ENCODE measurements around the gene ZNF22.
"Not testable (repeated sequence)": the region's sequence is repeated elsewhere in the genome, so short reads cannot be mapped to it uniquely, and the experiment has no call there.

Gene ZNF22

GRCh38 chr10:45006276-45007030 lies 5.7 kb downstream of the ZNF22 start:
- Mint-ChIP-seq H3K27me3 (no peaks in the 10 kb centered on the region), H3K9me3 (no peaks in the 10 kb centered on the region), H3K4me1 (ENCODE audit: low read depth in 2 of 2) (peaks cover 11 to 19% of the 10 kb centered on the region in 2 donors), H3K36me3 (ENCODE audit: insufficient read depth) (peaks cover 27% of the 10 kb centered on the region), H3K4me3 (no peak overlapping the region), H3K27ac (peak overlapping the region in 1 of 2 donors; percentile 81)
- DNase-seq (no peak), ATAC-seq (replicated peaks) (no peak)

GRCh38 chr10:45008524-45009161 lies 7.9 kb downstream of the ZNF22 start:
- H3K9me3 Mint-ChIP-seq: no peaks in the 10 kb centered on the region
- H3K4me1 Mint-ChIP-seq (ENCODE audit: low read depth in 2 of 2): peaks cover 3 to 6% of the 10 kb centered on the region in 2 donors
- peaks cover 18% of the 10 kb centered on the region for H3K36me3 Mint-ChIP-seq (ENCODE audit: insufficient read depth)
- H3K27me3 Mint-ChIP-seq: peaks cover 7% of the 10 kb centered on the region in 2 donors
- H3K4me3 Mint-ChIP-seq: no peak overlapping the region
- ATAC-seq (replicated peaks) (peak; percentile 80), DNase-seq (peak; percentile 29 to 40 (median 37))
- H3K27ac Mint-ChIP-seq: no peak overlapping the region

DNA sequence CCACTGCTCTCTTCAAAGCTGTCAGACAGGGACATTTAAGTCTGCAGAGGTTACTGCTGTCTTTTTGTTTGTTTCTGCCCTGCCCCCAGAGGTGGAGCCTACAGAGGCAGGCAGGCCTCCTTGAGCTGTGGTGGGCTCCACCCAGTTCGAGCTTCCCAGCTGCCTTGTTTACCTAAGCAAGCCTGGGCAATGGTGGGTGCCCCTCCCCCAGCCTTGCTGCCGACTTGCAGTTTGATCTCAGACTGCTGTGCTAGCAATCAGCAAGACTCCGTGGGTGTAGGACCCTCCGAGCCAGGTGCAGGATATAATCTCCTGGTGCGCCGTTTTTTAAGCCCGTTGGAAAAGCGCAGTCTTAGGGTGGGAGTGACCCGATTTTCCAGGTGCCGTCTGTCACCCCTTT lies 13.8 kb downstream of the ZNF22 start:
- ATAC-seq (replicated peaks); H3K9me3 Mint-ChIP-seq; H3K4me3 Mint-ChIP-seq; DNase-seq; H3K36me3 Mint-ChIP-seq (ENCODE audit: insufficient read depth); H3K27me3 Mint-ChIP-seq; H3K27ac Mint-ChIP-seq; H3K4me1 Mint-ChIP-seq (ENCODE audit: low read depth in 2 of 2): not testable (repeated sequence)

DNA sequence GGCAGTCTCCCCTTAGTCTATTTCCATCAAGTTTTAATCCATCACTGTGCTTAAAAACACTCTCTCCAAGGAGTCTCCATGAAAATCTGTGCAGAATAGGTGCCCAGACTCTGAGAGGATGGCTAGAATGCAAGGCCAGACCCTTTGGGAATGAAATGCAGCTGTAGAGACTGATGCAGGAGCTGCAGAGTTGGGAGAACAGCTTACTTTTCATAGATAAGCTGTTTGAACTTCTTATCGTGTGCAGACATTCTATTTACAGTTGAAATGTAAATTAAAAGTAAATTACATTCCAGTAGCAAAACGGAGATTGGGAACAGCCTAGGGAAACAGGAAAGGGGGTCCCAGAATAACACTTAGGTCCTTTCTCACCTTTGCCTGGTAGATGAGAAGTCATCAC lies 14.9 kb downstream of the ZNF22 start:
- no peak for DNase-seq
- Mint-ChIP-seq H3K9me3 (no peaks in the 10 kb centered on the region), H3K36me3 (ENCODE audit: insufficient read depth) (no peaks in the 10 kb centered on the region), H3K27ac (no peak overlapping the region), H3K27me3 (peaks cover 7% of the 10 kb centered on the region in 2 donors), H3K4me3 (no peak overlapping the region), H3K4me1 (ENCODE audit: low read depth in 2 of 2) (no peaks in the 10 kb centered on the region)
- no peak for ATAC-seq (replicated peaks)

DNA sequence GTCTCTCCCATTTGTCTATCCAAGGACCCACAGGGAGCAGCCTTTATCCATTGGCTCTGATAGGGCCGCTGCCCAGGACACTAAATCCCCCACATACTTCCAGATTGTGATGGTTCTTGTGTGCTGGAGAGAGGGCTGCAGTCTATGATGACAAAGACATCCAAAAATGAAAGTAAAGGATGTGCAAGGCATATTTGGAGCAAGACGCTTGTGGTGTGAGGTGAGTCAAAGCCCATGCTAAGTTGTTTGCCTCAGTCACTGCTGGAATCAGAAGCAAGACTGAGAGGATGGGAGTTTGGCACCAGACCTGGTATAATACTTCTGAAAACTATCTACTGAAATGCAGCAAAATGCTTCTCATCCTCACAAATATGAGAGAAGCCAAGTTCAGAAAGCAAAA lies 22.7 kb downstream of the ZNF22 start:
- no peak for ATAC-seq (replicated peaks)

GRCh38 chr10:45034301-45034700 lies 33.6 kb downstream of the ZNF22 start:
- ATAC-seq (replicated peaks) (no peak), DNase-seq (no peak)
- H3K27ac Mint-ChIP-seq: no peak overlapping the region
- no peaks in the 10 kb centered on the region for H3K36me3 Mint-ChIP-seq (ENCODE audit: insufficient read depth)
- peaks cover 9 to 18% of the 10 kb centered on the region in 2 donors for H3K27me3 Mint-ChIP-seq
- no peak overlapping the region for H3K4me3 Mint-ChIP-seq
- peaks cover 4 to 12% of the 10 kb centered on the region in 2 donors for H3K9me3 Mint-ChIP-seq
- H3K4me1 Mint-ChIP-seq (ENCODE audit: low read depth in 2 of 2): no peaks in the 10 kb centered on the region

More for the DNA sequence above, 22.7 kb downstream of the ZNF22 start:
- no peak for DNase-seq
- Mint-ChIP-seq H3K9me3 (peaks cover 4 to 14% of the 10 kb centered on the region in 2 donors), H3K36me3 (ENCODE audit: insufficient read depth) (no peaks in the 10 kb centered on the region), H3K4me1 (ENCODE audit: low read depth in 2 of 2) (peaks cover 0 to 2% of the 10 kb centered on the region in 2 donors), H3K27ac (no peak overlapping the region), H3K4me3 (no peak overlapping the region), H3K27me3 (peaks cover 0 to 10% of the 10 kb centered on the region in 2 donors)

DNA sequence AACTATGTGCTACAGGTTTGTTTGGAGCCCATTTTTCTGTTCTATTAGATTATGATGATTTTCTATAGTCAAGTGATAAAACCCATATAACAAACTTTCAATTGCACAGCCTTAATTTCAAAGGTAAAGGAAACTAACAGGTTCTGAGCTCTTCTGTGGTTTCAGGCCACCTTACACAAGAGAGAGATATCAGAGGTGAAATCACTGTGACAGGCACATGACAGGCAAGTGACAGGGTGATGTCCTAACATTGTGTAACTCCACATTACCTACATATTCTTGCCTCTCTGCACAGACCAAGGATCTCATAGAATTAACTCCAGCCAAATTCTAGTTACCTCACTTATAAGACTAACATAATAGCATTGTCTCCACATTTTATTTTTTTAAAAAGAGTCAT lies 35.0 kb downstream of the ZNF22 start:
- Mint-ChIP-seq H3K27me3 (peaks cover 9 to 18% of the 10 kb centered on the region in 2 donors), H3K36me3 (ENCODE audit: insufficient read depth) (no peaks in the 10 kb centered on the region), H3K4me1 (ENCODE audit: low read depth in 2 of 2) (no peaks in the 10 kb centered on the region), H3K9me3 (peaks cover under 1 to 4% of the 10 kb centered on the region in 2 donors), H3K4me3 (no peak overlapping the region), H3K27ac (no peak overlapping the region)
- DNase-seq (no peak), ATAC-seq (replicated peaks) (no peak)

- Mint-ChIP-seq H3K27ac (peak overlapping the region in 1 of 2 donors; percentile 69), H3K9me3 (no peaks in the 10 kb centered on the region), H3K27me3 (peaks cover 15 to 20% of the 10 kb centered on the region in 2 donors), H3K4me1 (ENCODE audit: low read depth in 2 of 2) (peaks cover 0 to 2% of the 10 kb centered on the region in 2 donors), H3K4me3 (no peak overlapping the region), H3K36me3 (ENCODE audit: insufficient read depth) (no peaks in the 10 kb centered on the region)
- ATAC-seq (replicated peaks) (no peak), DNase-seq (no peak)
These were observed 40.3 kb downstream of the ZNF22 start for GRCh38 chr10:45040921-45041542.

GRCh38 chr10:45044290-45044689 lies 43.6 kb downstream of the ZNF22 start:
- peaks cover 10 to 11% of the 10 kb centered on the region in 2 donors for H3K27me3 Mint-ChIP-seq
- H3K9me3 Mint-ChIP-seq: no peaks in the 10 kb centered on the region
- no peak overlapping the region for H3K4me3 Mint-ChIP-seq
- no peaks in the 10 kb centered on the region for H3K36me3 Mint-ChIP-seq (ENCODE audit: insufficient read depth)
- no peak overlapping the region for H3K27ac Mint-ChIP-seq
- peaks cover 0 to 2% of the 10 kb centered on the region in 2 donors for H3K4me1 Mint-ChIP-seq (ENCODE audit: low read depth in 2 of 2)
- ATAC-seq (replicated peaks) (no peak), DNase-seq (no peak)

DNA sequence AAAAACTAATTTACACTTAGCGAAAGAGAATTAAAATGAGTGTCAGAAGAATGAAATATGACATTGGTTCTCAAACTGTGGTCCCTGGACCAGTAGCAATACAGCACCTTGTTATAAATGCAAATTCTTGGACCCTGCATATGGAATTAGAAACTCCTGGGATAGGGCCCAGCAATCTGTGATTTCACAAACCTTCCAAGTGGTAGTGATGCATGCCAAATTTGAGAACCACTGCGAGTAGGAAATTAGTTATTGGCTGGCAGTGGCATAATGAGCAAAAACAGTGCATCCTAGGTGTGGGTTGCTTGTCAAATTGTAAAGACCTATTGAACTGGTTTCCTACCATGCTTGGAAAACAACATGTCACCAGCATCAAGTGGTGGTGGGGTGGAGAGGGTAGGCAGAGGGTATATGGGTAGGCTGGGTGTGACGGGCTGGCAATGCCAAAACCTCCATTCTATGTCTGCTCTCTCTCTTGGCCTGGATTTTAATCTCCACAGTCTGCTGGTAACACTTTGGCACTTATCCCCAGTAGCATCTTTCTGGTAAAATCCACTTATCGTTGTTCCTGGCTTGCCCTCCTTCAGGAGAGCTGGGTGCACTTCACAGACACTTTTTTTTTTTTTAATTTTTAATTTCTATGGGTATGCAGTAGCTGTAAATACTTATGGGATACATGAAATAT lies 50.0 kb downstream of the ZNF22 start:
- Mint-ChIP-seq H3K4me3 (no peak overlapping the region), H3K4me1 (ENCODE audit: low read depth in 2 of 2) (no peaks in the 10 kb centered on the region), H3K36me3 (ENCODE audit: insufficient read depth) (no peaks in the 10 kb centered on the region), H3K9me3 (no peaks in the 10 kb centered on the region), H3K27ac (no peak overlapping the region), H3K27me3 (peaks cover 18 to 26% of the 10 kb centered on the region in 2 donors)
- DNase-seq (no peak), ATAC-seq (replicated peaks) (no peak)

DNA sequence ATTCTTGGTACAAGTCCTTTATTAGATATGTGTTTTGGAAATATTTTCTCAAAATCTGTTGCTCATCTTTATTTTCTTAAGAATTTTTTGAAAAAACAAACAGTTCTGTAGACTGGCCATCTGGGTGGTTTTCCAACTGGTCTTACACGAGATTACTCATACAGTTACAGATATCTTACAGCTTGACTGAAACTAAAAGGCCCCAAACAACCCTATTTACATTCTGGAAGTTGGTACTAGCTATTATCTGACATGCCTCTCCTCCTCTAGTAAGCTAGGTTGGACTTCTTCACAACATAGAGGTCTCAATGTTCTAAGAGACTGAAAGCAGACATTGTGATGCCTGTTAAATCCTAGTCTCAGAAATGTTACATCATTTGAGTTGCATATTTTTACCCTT lies 52.0 kb downstream of the ZNF22 start:
- Mint-ChIP-seq H3K4me1 (ENCODE audit: low read depth in 2 of 2) (no peaks in the 10 kb centered on the region), H3K27ac (no peak overlapping the region), H3K4me3 (no peak overlapping the region), H3K9me3 (no peaks in the 10 kb centered on the region), H3K27me3 (peaks cover 18 to 26% of the 10 kb centered on the region in 2 donors), H3K36me3 (ENCODE audit: insufficient read depth) (no peaks in the 10 kb centered on the region)
- DNase-seq (no peak), ATAC-seq (replicated peaks) (no peak)

DNA sequence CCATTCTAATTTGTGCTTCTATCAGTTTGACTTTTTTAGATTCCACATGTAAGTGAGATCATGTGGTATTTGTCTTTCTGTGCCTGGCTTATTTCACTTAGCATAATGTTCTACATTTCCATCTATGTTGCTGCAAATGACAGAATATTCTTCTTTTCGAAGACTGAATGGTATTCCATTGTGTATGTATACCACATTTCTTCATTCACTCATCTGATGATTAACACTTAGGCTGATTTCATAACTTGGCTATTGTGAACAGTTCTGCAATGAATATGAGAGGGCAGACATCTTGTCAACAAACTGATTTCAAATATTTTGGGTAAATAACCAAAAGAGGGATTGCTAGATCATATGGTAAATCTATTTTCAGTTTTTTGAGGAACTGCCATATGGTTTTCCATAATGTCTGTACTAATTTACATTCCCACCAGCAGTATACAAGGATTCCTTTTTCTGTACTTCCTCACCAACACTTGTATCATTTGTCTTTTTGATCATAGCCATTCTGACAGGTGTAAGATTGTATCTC lies 52.9 kb downstream of the ZNF22 start:
- H3K27me3 Mint-ChIP-seq: peaks cover 18 to 26% of the 10 kb centered on the region in 2 donors
- ATAC-seq (replicated peaks) (no peak), DNase-seq (no peak)
- no peaks in the 10 kb centered on the region for H3K4me1 Mint-ChIP-seq (ENCODE audit: low read depth in 2 of 2)
- no peak overlapping the region for H3K4me3 Mint-ChIP-seq
- no peaks in the 10 kb centered on the region for H3K36me3 Mint-ChIP-seq (ENCODE audit: insufficient read depth)
- H3K9me3 Mint-ChIP-seq: no peaks in the 10 kb centered on the region
- H3K27ac Mint-ChIP-seq: no peak overlapping the region
